Measurements from ENCODE around the gene ABCD2. TPM values are rescaled to one million over a fixed set of nuclear protein-coding genes. Genes with fewer than 3 reads are reported as not detected.
"Not testable (repeated sequence)": the region's sequence is repeated elsewhere in the genome, so short reads cannot be mapped to it uniquely, and the experiment has no call there.

The ABCD2 gene
- total RNA-seq, 1 experiment from 2014 or later, result not detected

- H3F3A ChIP-seq (ENCODE audit: low read length, unreplicated experiment), result no peaks in the 10 kb centered on the region
- H3K4me3 ChIP-seq (ENCODE audit: low read length), result no peak overlapping the region
- no peak for DNase-seq
- H3K4me1 ChIP-seq (ENCODE audit: insufficient read depth, low read length), result peaks cover 16% of the 10 kb centered on the region
- no peak overlapping the region for H3K4me2 ChIP-seq (ENCODE audit: low read length)
- TF ChIP-seq CTCF (conservative IDR thresholded peaks at IDR 0.05; ENCODE audit: low read depth, low read length) (no peak), EZH2phosphoT487 (IDR thresholded peaks at IDR 0.05; ENCODE audit: borderline replicate concordance, low read length) (no peak), EZH2 (IDR thresholded peaks at IDR 0.05; ENCODE audit: low read length, unreplicated experiment) (no peak)
- ATAC-seq, result no peak
- no peaks in the 10 kb centered on the region for H3K9me2 ChIP-seq (replicated peaks; ENCODE audit: low read length)
- H3K27me3 ChIP-seq (ENCODE audit: low read length), result no peaks in the 10 kb centered on the region
- H3K9ac ChIP-seq (ENCODE audit: low read length), result no peak overlapping the region
- H4K20me1 ChIP-seq (ENCODE audit: low read length), result no peaks in the 10 kb centered on the region
- H3K36me3 ChIP-seq (ENCODE audit: low read depth, low read length), result no peaks in the 10 kb centered on the region
- ChIA-PET POLR2A (ENCODE audit: unreplicated experiment) (no interaction called here), CTCF (no interaction called here)
- no peak overlapping the region for H3K27ac ChIP-seq (ENCODE audit: low read length)
- no peak overlapping the region for H2AFZ ChIP-seq (ENCODE audit: low read length)
- BruUV-seq (replicated peaks), result no TSS peak
- H3K9me3 ChIP-seq (ENCODE audit: low read length), result no peaks in the 10 kb centered on the region
- intact Hi-C loops (cut with micrococcal nuclease), result no loop called here
- H3K79me2 ChIP-seq (ENCODE audit: low read length), result no peaks in the 10 kb centered on the region
Observed at GRCh38 chr12:39603065-39603464, 16.5 kb downstream of the ABCD2 start.

- H3K9me3 ChIP-seq (ENCODE audit: low read length); H3F3A ChIP-seq (ENCODE audit: low read length, unreplicated experiment); H3K79me2 ChIP-seq (ENCODE audit: low read length); H3K27me3 ChIP-seq (ENCODE audit: low read length); CTCF ChIA-PET; DNase-seq; H2AFZ ChIP-seq (ENCODE audit: low read length); H3K27ac ChIP-seq (ENCODE audit: low read length); H3K4me3 ChIP-seq (ENCODE audit: low read length); ATAC-seq; H3K36me3 ChIP-seq (ENCODE audit: low read depth, low read length); intact Hi-C loops (cut with micrococcal nuclease); H3K9me2 ChIP-seq (replicated peaks; ENCODE audit: low read length); H3K9ac ChIP-seq (ENCODE audit: low read length); POLR2A ChIA-PET (ENCODE audit: unreplicated experiment); H4K20me1 ChIP-seq (ENCODE audit: low read length); BruUV-seq (replicated peaks); H3K4me2 ChIP-seq (ENCODE audit: low read length): not testable (repeated sequence)
- H3K4me1 ChIP-seq (ENCODE audit: insufficient read depth, low read length), result peaks cover 16% of the 10 kb centered on the region
Observed at GRCh38 chr12:39601951-39602350, 17.7 kb downstream of the ABCD2 start.

GRCh38 chr12:39595928-39596327 is 23.7 kb downstream of the ABCD2 start:
- no peak overlapping the region for H3K27ac ChIP-seq (ENCODE audit: low read length)
- ChIA-PET CTCF (no interaction called here), POLR2A (ENCODE audit: unreplicated experiment) (no interaction called here)
- no peak overlapping the region for H3K4me3 ChIP-seq (ENCODE audit: low read length)
- no peaks in the 10 kb centered on the region for H3K27me3 ChIP-seq (ENCODE audit: low read length)
- peaks cover 12% of the 10 kb centered on the region for H3K4me1 ChIP-seq (ENCODE audit: insufficient read depth, low read length)
- no peaks in the 10 kb centered on the region for H3K9me2 ChIP-seq (replicated peaks; ENCODE audit: low read length)
- no peak for DNase-seq
- H3K9me3 ChIP-seq (ENCODE audit: low read length), result no peaks in the 10 kb centered on the region
- no peaks in the 10 kb centered on the region for H3K36me3 ChIP-seq (ENCODE audit: low read depth, low read length)
- H3K79me2 ChIP-seq (ENCODE audit: low read length), result no peaks in the 10 kb centered on the region
- TF ChIP-seq CTCF (conservative IDR thresholded peaks at IDR 0.05; ENCODE audit: low read depth, low read length) (no peak), EZH2phosphoT487 (IDR thresholded peaks at IDR 0.05; ENCODE audit: borderline replicate concordance, low read length) (no peak), EZH2 (IDR thresholded peaks at IDR 0.05; ENCODE audit: low read length, unreplicated experiment) (no peak)
- no peaks in the 10 kb centered on the region for H3F3A ChIP-seq (ENCODE audit: low read length, unreplicated experiment)
- H4K20me1 ChIP-seq (ENCODE audit: low read length), result no peaks in the 10 kb centered on the region
- intact Hi-C loops (cut with micrococcal nuclease), result no loop called here
- H2AFZ ChIP-seq (ENCODE audit: low read length), result no peak overlapping the region
- no peak for ATAC-seq
- H3K9ac ChIP-seq (ENCODE audit: low read length), result no peak overlapping the region
- no peak overlapping the region for H3K4me2 ChIP-seq (ENCODE audit: low read length)
- BruUV-seq (replicated peaks), result no TSS peak
